Sigmoid colon (tissue), 7 donors: ENCODE results near the gene DYNAP. TPM values are rescaled to one million over a fixed set of nuclear protein-coding genes. Genes with fewer than 3 reads are reported as not detected.

Experiments
- DNase-seq: peaks from one replicate; pipeline ENCODE4 v3.0.0-alpha.2; 2019
- H3K27ac ChIP-seq, 4 donors: fragments of 200-600 bp; sonication (generic); one replicate each; pipeline ENCODE4 v1.5.1; 2016 to 2019; ENCODE audit warnings: mild to moderate bottlenecking in 1 of 4
- H3K27me3 ChIP-seq, 3 donors: fragments of 200-600 bp; sonication (generic); one replicate each; pipeline ENCODE4 v1.5.1; 2019; ENCODE audit warnings: mild to moderate bottlenecking in 1 of 3
- H3K36me3 ChIP-seq, 4 donors: fragments of 200-600 bp; sonication (generic); one replicate each; pipeline ENCODE4 v1.5.1; 2016 to 2019
- H3K4me1 ChIP-seq, 4 donors: fragments of 200-600 bp; sonication (generic); one replicate each; pipeline ENCODE4 v1.5.1; 2017 to 2019
- H3K4me3 ChIP-seq, 4 donors: fragments of 200-600 bp; sonication (generic); one replicate each; pipeline ENCODE4 v1.5.1; 2017 to 2019; ENCODE audit warnings: mild to moderate bottlenecking in 2 of 4, moderate library complexity in 1 of 4
- H3K9me3 ChIP-seq, 4 donors: fragments of 200-600 bp in 3 of 4; sonication (generic) in 3 of 4; one replicate each; pipeline versions ENCODE4 v1.5.1 to v1.6.1; 2013 to 2019
- CTCF ChIP-seq, 4 experiments: fragments of 450-650 bp in 3 of 4; fragments of 200-600 bp in 1 of 4; IDR thresholded peaks; one replicate each; pipeline ENCODE4 v1.5.1; 2016 to 2019; ENCODE audit warnings: antibody characterized with exemption in 4 of 4, mild to moderate bottlenecking in 3 of 4, moderate library complexity in 2 of 4
- EP300 ChIP-seq, 4 donors: sonication (generic); formaldehyde crosslinking; IDR thresholded peaks; one replicate each; pipeline ENCODE4 v1.6.1; 2017; ENCODE audit warnings: antibody characterized with exemption in 4 of 4
- POLR2A ChIP-seq, 2 donors: fragments of 450-650 bp; IDR thresholded peaks; one replicate each; pipeline ENCODE4 v1.6.1; 2016; ENCODE audit warnings: antibody characterized with exemption in 2 of 2, mild to moderate bottlenecking in 2 of 2, moderate library complexity in 2 of 2
- POLR2AphosphoS5 ChIP-seq, 4 donors: sonication (generic); formaldehyde crosslinking; IDR thresholded peaks; one replicate each; pipeline ENCODE4 v1.6.1; 2017; ENCODE audit warnings: antibody characterized with exemption in 4 of 4
- WGBS, 2 donors: extraction: QIAGEN DNeasy Blood & Tissue Kit; methylation state at CpG; one replicate each; pipeline ENCODE4 v1.1.7; 2013; 5-methylcytosine and 5-hydroxymethylcytosine counted together
- intact Hi-C: fragments of 100-400 bp; cut with DNase I; formaldehyde crosslinking; loops from one replicate; pipeline ENCODE4 v1.15.1; 2023
- polyA plus RNA-seq, 3 donors: library from polyadenylated mRNA; stranded (reverse); fragments of 200-250 nt; gene quantifications; one replicate each; pipeline ENCODE4 v1.2.3, GENCODE V29; 2013
- total RNA-seq, 4 donors: library from RNA; depleted of rRNA; stranded (reverse); fragments of >200 nt; gene quantifications; one replicate each; pipeline ENCODE4 v1.1.0, GENCODE V29; 2016
- donor health status: healthy with polysubstance abuse.
- donor health status: Bipolar disorder and iron deficiency.
- donor health status: healthy.

DYNAP gene
- total and polyA plus RNA-seq, 7 donors: not detected

- TF ChIP-seq CTCF (IDR thresholded peaks at IDR 0.05): no peak
- TF ChIP-seq POLR2AphosphoS5 (IDR thresholded peaks at IDR 0.05): no peak
- TF ChIP-seq POLR2A (IDR thresholded peaks at IDR 0.05): no peak
- TF ChIP-seq EP300 (IDR thresholded peaks at IDR 0.05): no peak
- intact Hi-C loops: no loop called here
- Histone ChIP-seq H3K27me3 (no peaks in the 10 kb centered on the region), H3K9me3 (no peaks in the 10 kb centered on the region), H3K4me1 (no peaks in the 10 kb centered on the region), H3K27ac (no peak overlapping the region), H3K4me3 (no peak overlapping the region), H3K36me3 (no peaks in the 10 kb centered on the region)
- 21 to 63% methylated on average over 4 of the region's 4 CpGs for WGBS, 2 donors
- DNase-seq: no peak
Observed at GRCh38 chr18:54612237-54612636, 21.2 kb downstream of the DYNAP start.

- WGBS, 2 donors: 83 to 90% methylated on average over 4 of the region's 4 CpGs
- intact Hi-C loops: no loop called here
- no peak for DNase-seq
- Histone ChIP-seq H3K36me3 (no peaks in the 10 kb centered on the region), H3K4me1 (no peaks in the 10 kb centered on the region), H3K27ac (no peak overlapping the region), H3K27me3 (no peaks in the 10 kb centered on the region), H3K4me3 (no peak overlapping the region), H3K9me3 (no peaks in the 10 kb centered on the region)
- no peak for TF ChIP-seq EP300 (IDR thresholded peaks at IDR 0.05)
- no peak for TF ChIP-seq CTCF (IDR thresholded peaks at IDR 0.05)
- no peak for TF ChIP-seq POLR2A (IDR thresholded peaks at IDR 0.05)
- no peak for TF ChIP-seq POLR2AphosphoS5 (IDR thresholded peaks at IDR 0.05)
Observed at GRCh38 chr18:54613174-54613573, 22.1 kb downstream of the DYNAP start.

GRCh38 chr18:54616220-54616848 lies 25.3 kb downstream of the DYNAP start:
- 81 to 89% methylated on average over 3 of the region's 3 CpGs for WGBS, 2 donors
- TF ChIP-seq POLR2AphosphoS5 (IDR thresholded peaks at IDR 0.05): no peak
- TF ChIP-seq EP300 (IDR thresholded peaks at IDR 0.05): no peak
- no peak for TF ChIP-seq POLR2A (IDR thresholded peaks at IDR 0.05)
- no peak for TF ChIP-seq CTCF (IDR thresholded peaks at IDR 0.05)
- intact Hi-C loops: no loop called here

GRCh38 chr18:54622084-54622483 lies 31.0 kb downstream of the DYNAP start:
- Histone ChIP-seq H3K4me1 (no peaks in the 10 kb centered on the region), H3K9me3 (peaks cover 0 to 2% (median 0%) of the 10 kb centered on the region in 4 donors), H3K36me3 (no peaks in the 10 kb centered on the region), H3K4me3 (no peak overlapping the region), H3K27me3 (no peaks in the 10 kb centered on the region), H3K27ac (no peak overlapping the region)
- no peak for DNase-seq
- intact Hi-C loops: no loop called here
- no peak for TF ChIP-seq CTCF (IDR thresholded peaks at IDR 0.05)
- no peak for TF ChIP-seq EP300 (IDR thresholded peaks at IDR 0.05)
- TF ChIP-seq POLR2AphosphoS5 (IDR thresholded peaks at IDR 0.05): no peak
- TF ChIP-seq POLR2A (IDR thresholded peaks at IDR 0.05): no peak

More at GRCh38 chr18:54616220-54616848, 25.3 kb downstream of the DYNAP start:
- DNase-seq: no peak
- Histone ChIP-seq H3K4me1 (no peaks in the 10 kb centered on the region), H3K4me3 (no peak overlapping the region), H3K27ac (no peak overlapping the region), H3K9me3 (no peaks in the 10 kb centered on the region), H3K27me3 (no peaks in the 10 kb centered on the region), H3K36me3 (no peaks in the 10 kb centered on the region)

- H3K4me1 ChIP-seq: no peaks in the 10 kb centered on the region
Observed at GRCh38 chr18:54626779-54627178, 35.7 kb downstream of the DYNAP start.

More at GRCh38 chr18:54626779-54627178, 35.7 kb downstream of the DYNAP start:
- Histone ChIP-seq H3K27ac (no peak overlapping the region), H3K9me3 (peaks cover 0 to 5% (median 0%) of the 10 kb centered on the region in 4 donors), H3K4me3 (no peak overlapping the region), H3K36me3 (no peaks in the 10 kb centered on the region), H3K27me3 (no peaks in the 10 kb centered on the region)
- TF ChIP-seq CTCF (IDR thresholded peaks at IDR 0.05): no peak
- TF ChIP-seq POLR2AphosphoS5 (IDR thresholded peaks at IDR 0.05): no peak
- TF ChIP-seq EP300 (IDR thresholded peaks at IDR 0.05): no peak
- TF ChIP-seq POLR2A (IDR thresholded peaks at IDR 0.05): no peak
- WGBS, 2 donors: 88 to 89% methylated on average over 1 of the region's 1 CpG
- intact Hi-C loops: no loop called here
- DNase-seq: no peak
